GM18511 (cell line): ENCODE measurements around the gene RRAS2.
"Not testable (repeated sequence)": the region's sequence is repeated elsewhere in the genome, so short reads cannot be mapped to it uniquely, and the experiment has no call there.

Experiments used
- ATAC-seq: cut with Tn5 transposase; IDR thresholded peaks from one replicate; pipeline ENCODE4 v1.9.1; 2021; ENCODE audit warnings: mild to moderate bottlenecking, moderate library complexity; ENCODE audit not compliant: unreplicated experiment

The RRAS2 gene

GRCh38 chr11:14358729-14359439, at the start of gene RRAS2:
TSS of gene RRAS2 (minus strand) at chr11:14359183. CDS start at chr11:14358870, 313 bp downstream.
- peak; percentile 92 for ATAC-seq

GRCh38 chr11:14408612-14409011, 49.6 kb upstream of the RRAS2 start:
- no peak for ATAC-seq

- ATAC-seq: not testable (repeated sequence)
These were observed 47.1 kb upstream of the RRAS2 start for GRCh38 chr11:14406116-14406515.

GRCh38 chr11:14403528-14403927, 44.5 kb upstream of the RRAS2 start:
- not testable (repeated sequence) for ATAC-seq

GRCh38 chr11:14399087-14399486, 40.1 kb upstream of the RRAS2 start:
- ATAC-seq: no peak

- ATAC-seq: no peak
These were observed 37.3 kb upstream of the RRAS2 start for GRCh38 chr11:14396273-14396672.

GRCh38 chr11:14393889-14394288, 34.9 kb upstream of the RRAS2 start:
- no peak for ATAC-seq

- no peak for ATAC-seq
These were observed 34.1 kb upstream of the RRAS2 start for GRCh38 chr11:14393129-14393528.

- no peak for ATAC-seq
These were observed 31.7 kb upstream of the RRAS2 start for GRCh38 chr11:14390669-14391068.

GRCh38 chr11:14388352-14388751, 29.4 kb upstream of the RRAS2 start:
- no peak for ATAC-seq

- ATAC-seq: no peak
These were observed 28.0 kb upstream of the RRAS2 start for GRCh38 chr11:14386895-14387480.

GRCh38 chr11:14386081-14386480, 27.1 kb upstream of the RRAS2 start:
- ATAC-seq: no peak

GRCh38 chr11:14384338-14384737, 25.4 kb upstream of the RRAS2 start:
- ATAC-seq: no peak

GRCh38 chr11:14381968-14382367, 23.0 kb upstream of the RRAS2 start:
- no peak for ATAC-seq

- ATAC-seq: peak; percentile 86
These were observed 22.1 kb upstream of the RRAS2 start for GRCh38 chr11:14380947-14381561.

GRCh38 chr11:14380125-14380936, 21.3 kb upstream of the RRAS2 start:
- no peak for ATAC-seq

- ATAC-seq: no peak
These were observed 19.2 kb upstream of the RRAS2 start for GRCh38 chr11:14378171-14378570.

- no peak for ATAC-seq
These were observed 17.9 kb upstream of the RRAS2 start for GRCh38 chr11:14376920-14377319.

- no peak for ATAC-seq
These were observed 16.2 kb upstream of the RRAS2 start for GRCh38 chr11:14374922-14375830.

GRCh38 chr11:14373941-14374646, 15.1 kb upstream of the RRAS2 start:
- no peak for ATAC-seq
